Transverse colon (tissue), 3 donors: Measurements from ENCODE around the gene ACSL1.

Source experiments
- POLR2A ChIP-seq: fragments of 450-650 bp; IDR thresholded peaks from one replicate; pipeline ENCODE4 v1.6.1; 2016; ENCODE audit warnings: antibody characterized with exemption, mild to moderate bottlenecking, moderate library complexity
- TF ChIP-seq, protein P1 (sequence below), 5 experiments: fragments of 200-600 bp in 3 of 5; fragments of 450-650 bp in 2 of 5; sonication (generic) in 3 of 5; IDR thresholded peaks; 1 replicate in 2 of 5; 2 replicates in 3 of 5; pipeline ENCODE4 v1.5.1; 2016 to 2017; ENCODE audit warnings: antibody characterized with exemption in 5 of 5, inconsistent platforms in 3 of 5, mild to moderate bottlenecking in 2 of 5, moderate library complexity in 1 of 5

DNA sequence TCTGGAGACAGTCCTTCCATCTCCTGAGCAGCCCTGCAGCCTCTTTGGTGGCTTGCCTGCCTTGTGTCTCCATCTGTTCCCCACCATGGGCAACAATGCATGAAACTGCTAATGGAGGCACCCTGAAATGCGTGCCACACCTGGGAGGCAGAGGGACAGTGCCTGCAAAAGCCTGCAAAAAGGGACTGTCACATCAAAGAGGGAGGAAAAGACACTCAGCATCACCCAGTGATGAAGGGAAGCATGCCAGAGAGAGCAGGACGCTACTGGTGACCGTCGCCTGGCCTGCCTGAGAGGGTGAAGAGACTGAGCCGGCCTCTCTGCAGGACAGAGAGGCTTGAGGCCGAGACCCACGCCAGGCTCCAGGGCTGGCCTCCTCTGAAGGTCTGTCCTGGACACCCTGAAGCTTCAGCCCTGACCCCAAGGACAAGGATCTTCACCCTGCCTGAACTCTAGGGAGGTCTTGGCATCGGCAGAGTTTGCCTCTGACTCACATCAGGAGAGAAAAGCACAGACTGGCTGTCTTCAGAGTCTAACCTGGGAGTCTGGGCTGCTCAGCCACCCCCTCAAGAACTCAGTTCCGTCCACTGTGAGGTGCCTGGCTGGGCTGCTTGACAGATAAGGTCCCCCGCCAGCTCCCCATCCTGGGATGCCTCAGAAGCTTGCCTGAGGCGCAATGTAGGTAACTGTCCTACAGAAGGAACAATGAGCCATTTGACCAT, 8.1 kb downstream of the ACSL1 start:
- TF ChIP-seq, protein P1, sequence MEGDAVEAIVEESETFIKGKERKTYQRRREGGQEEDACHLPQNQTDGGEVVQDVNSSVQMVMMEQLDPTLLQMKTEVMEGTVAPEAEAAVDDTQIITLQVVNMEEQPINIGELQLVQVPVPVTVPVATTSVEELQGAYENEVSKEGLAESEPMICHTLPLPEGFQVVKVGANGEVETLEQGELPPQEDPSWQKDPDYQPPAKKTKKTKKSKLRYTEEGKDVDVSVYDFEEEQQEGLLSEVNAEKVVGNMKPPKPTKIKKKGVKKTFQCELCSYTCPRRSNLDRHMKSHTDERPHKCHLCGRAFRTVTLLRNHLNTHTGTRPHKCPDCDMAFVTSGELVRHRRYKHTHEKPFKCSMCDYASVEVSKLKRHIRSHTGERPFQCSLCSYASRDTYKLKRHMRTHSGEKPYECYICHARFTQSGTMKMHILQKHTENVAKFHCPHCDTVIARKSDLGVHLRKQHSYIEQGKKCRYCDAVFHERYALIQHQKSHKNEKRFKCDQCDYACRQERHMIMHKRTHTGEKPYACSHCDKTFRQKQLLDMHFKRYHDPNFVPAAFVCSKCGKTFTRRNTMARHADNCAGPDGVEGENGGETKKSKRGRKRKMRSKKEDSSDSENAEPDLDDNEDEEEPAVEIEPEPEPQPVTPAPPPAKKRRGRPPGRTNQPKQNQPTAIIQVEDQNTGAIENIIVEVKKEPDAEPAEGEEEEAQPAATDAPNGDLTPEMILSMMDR (IDR thresholded peaks at IDR 0.05) = no peak
- TF ChIP-seq POLR2A = no peak
